Mucosa of descending colon (tissue), 3 donors: Measurements from ENCODE around the gene FGF3. TPM values are rescaled to one million over a fixed set of nuclear protein-coding genes. Genes with fewer than 3 reads are reported as not detected.

Experiments
- ATAC-seq: fragments of 200-7000 bp; cut with Tn5 transposase; one replicate; pipeline ENCODE4 v1.9.1; 2020; ENCODE audit warnings: mild to moderate bottlenecking, moderate library complexity
- DNase-seq, 3 donors: peaks; one replicate each; pipeline ENCODE4 v3.0.0-alpha.2; 2020
- H3K36me3 ChIP-seq: fragments of 200-600 bp; one replicate; pipeline ENCODE4 v1.8.0; 2021; ENCODE audit warnings: low read depth, mild to moderate bottlenecking
- H3K4me1 ChIP-seq: fragments of 200-600 bp; one replicate; pipeline ENCODE4 v1.8.0; 2021; ENCODE audit warnings: low read depth, mild to moderate bottlenecking
- H3K4me3 ChIP-seq: fragments of 200-600 bp; one replicate; pipeline ENCODE4 v1.8.0; 2021; ENCODE audit warnings: mild to moderate bottlenecking
- H3K9me3 ChIP-seq: fragments of 200-600 bp; one replicate; pipeline ENCODE4 v1.8.0; 2021; ENCODE audit warnings: mild to moderate bottlenecking
- CTCF ChIP-seq: fragments of 200-600 bp; IDR thresholded peaks from one replicate; pipeline ENCODE4 v1.8.0; 2022; ENCODE audit warnings: antibody characterized with exemption, mild to moderate bottlenecking
- intact Hi-C, 2 donors: fragments of 100-400 bp; cut with DNase I in 1 of 2; cut with micrococcal nuclease in 1 of 2; formaldehyde crosslinking; loops; one replicate each; pipeline versions ENCODE4 v1.11.0 to v1.11.1; 2022; cut with DNase I, micrococcal nuclease
- total RNA-seq, 3 donors: library from RNA; stranded (reverse); fragmentation: NEBNext Ultra II Directional in 2 of 3; extraction: Animal tissue kit (Norgen Biotek cat#: 25700) in 2 of 3; gene quantifications; one replicate each; pipeline versions ENCODE4 v1.2.1 to v1.2.4, GENCODE V29; 2021 to 2023
- donor health status: DM: no; HTN: no; CAD: no; lungs with moderate emphysema.
- donor health status: DM: no; HTN: no; CAD: no.
- donor health status: DM: no; HTN: yes; CAD: no.

FGF3 gene
- total RNA-seq, 3 donors from 2014 or later = not detected

GRCh38 chr11:69814902-69815301 lies 4.3 kb downstream of the FGF3 start:
- Histone ChIP-seq H3K4me1 (peaks cover 3% of the 10 kb centered on the region), H3K9me3 (no peaks in the 10 kb centered on the region), H3K4me3 (no peak overlapping the region), H3K36me3 (no peaks in the 10 kb centered on the region)
- intact Hi-C loops = no loop called here
- no peak for DNase-seq
- TF ChIP-seq CTCF = no peak
- ATAC-seq = no peak

- no peak overlapping the region for H3K4me3 ChIP-seq
- H3K9me3 ChIP-seq = no peaks in the 10 kb centered on the region
- peaks cover 3% of the 10 kb centered on the region for H3K4me1 ChIP-seq
- intact Hi-C loops = no loop called here
- no peaks in the 10 kb centered on the region for H3K36me3 ChIP-seq
- ATAC-seq = no peak
- DNase-seq = no peak
- TF ChIP-seq CTCF = no peak
Observed at GRCh38 chr11:69814411-69814810, 4.8 kb downstream of the FGF3 start.

DNA sequence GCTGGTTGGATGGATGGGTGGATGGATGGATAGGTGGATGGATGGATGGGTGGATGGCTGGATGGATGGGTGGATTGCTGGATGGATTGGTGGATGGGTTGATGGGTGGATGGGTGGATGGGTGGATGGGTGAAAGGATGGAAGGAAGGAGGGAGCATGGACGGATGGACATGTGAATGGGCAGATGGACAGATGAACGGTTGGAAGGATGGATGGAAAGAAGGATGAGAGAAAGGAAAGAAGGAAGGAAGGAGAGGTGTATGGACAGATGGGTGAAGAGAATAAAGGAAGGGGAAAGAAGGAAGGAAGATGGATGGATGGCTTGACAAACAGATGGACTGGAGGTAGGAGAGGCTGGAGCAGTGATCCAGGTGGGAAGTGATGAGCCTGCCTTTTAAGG lies 5.4 kb downstream of the FGF3 start:
- DNase-seq (no peak), ATAC-seq (no peak)
- no peaks in the 10 kb centered on the region for H3K9me3 ChIP-seq
- intact Hi-C loops = no loop called here
- peaks cover 3% of the 10 kb centered on the region for H3K4me1 ChIP-seq
- no peak overlapping the region for H3K4me3 ChIP-seq
- no peaks in the 10 kb centered on the region for H3K36me3 ChIP-seq
- TF ChIP-seq CTCF = no peak

DNA sequence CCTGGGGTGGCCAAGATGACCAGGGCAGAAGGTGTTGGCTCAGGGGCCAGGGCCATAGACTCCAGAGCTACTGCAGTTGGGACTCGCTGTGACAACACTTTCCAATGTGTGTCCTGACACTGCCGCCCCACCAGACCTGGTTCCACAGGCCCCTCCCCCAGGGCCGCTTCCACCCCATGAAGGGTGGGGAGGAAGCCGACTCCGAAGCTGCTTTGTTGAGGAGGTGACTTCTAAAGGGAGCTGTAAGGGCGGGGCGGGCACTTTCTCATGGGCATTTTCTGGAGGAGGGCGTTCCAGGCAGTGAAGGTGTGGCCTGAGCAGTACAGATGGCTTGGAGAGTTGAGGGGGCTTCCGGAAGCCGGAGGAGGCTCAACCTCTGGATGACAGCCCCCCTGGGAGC lies 6.3 kb downstream of the FGF3 start:
- H3K4me1 ChIP-seq = peaks cover 3% of the 10 kb centered on the region
- intact Hi-C loops = no loop called here
- TF ChIP-seq CTCF = no peak
- DNase-seq = no peak
- no peak for ATAC-seq
- no peak overlapping the region for H3K4me3 ChIP-seq
- no peaks in the 10 kb centered on the region for H3K36me3 ChIP-seq
- H3K9me3 ChIP-seq = no peaks in the 10 kb centered on the region

- Histone ChIP-seq H3K9me3 (no peaks in the 10 kb centered on the region), H3K36me3 (no peaks in the 10 kb centered on the region), H3K4me1 (no peaks in the 10 kb centered on the region), H3K4me3 (no peak overlapping the region)
- DNase-seq = no peak
- no peak for ATAC-seq
- TF ChIP-seq CTCF = no peak
- intact Hi-C loops = no loop called here
Observed at GRCh38 chr11:69812256-69812655, 7.0 kb downstream of the FGF3 start.

- DNase-seq (no peak), ATAC-seq (no peak)
- intact Hi-C loops = no loop called here
Observed at GRCh38 chr11:69811431-69811830, 7.8 kb downstream of the FGF3 start.

More at GRCh38 chr11:69811431-69811830, 7.8 kb downstream of the FGF3 start:
- no peaks in the 10 kb centered on the region for H3K9me3 ChIP-seq
- H3K4me3 ChIP-seq = no peak overlapping the region
- no peak for TF ChIP-seq CTCF
- H3K4me1 ChIP-seq = no peaks in the 10 kb centered on the region
- no peaks in the 10 kb centered on the region for H3K36me3 ChIP-seq
